ENCODE results near the gene EIF4G3. TPM values are rescaled to one million over a fixed set of nuclear protein-coding genes. Genes with fewer than 3 reads are reported as not detected.

Gene EIF4G3
- total RNA-seq, 1 experiment from 2014 or later, result 72.0 TPM

DNA sequence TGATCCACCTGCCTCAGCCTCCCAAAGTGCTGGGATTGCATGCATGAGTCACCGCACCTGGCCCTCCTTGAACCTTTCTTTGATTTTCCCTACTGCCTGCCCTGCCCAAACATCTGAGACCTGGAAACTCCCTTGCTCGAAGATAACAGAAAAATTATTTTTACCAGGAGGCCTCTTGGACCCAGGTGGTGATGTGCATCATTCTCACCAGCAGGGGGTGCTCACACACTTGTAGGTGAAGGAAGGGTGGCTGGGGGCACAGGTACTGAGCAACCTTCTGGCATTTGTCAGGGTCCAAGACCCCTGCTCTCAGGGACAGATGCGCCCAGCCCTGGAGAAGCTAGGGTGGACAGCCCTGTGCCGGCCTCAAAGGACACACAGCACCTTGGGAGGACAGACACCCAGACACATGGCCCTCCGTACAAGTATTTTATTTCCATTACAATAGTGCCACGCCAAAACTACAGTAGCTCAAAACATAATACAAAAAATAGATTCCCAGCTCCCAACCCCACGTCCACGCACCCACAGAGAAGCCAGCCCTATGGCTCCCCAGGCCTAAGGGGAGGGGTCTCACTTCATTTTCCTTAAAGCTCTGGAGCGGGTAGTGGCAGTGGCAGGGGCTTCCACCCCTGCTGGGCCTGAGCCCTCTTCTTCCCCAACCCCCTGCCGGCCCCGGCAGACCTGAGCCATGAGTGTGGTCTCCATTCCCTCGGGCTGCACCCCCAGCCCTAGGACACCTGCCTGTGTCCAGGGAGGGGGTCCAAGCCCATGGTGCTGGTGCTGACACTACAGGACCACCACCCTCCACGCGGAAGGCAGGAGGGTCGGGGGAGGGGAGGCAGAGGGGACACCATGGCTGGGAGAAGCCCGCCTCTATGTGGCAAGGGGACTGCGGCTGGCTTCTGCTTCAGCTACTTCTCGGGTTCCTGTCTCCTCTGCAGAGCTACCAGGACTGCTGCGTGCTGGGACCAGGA is 40.4 kb upstream of the EIF4G3 start:
- no CpG with 5 or more reads among the region's 19 CpGs for WGBS (ENCODE audit: extremely low coverage, insufficient read length, low lambda C conversion rate)
- Mint-ChIP-seq H3K36me3 (ENCODE audit: insufficient read depth in 1 of 3, low read depth in 3 of 3) (peaks cover 2 to 17% (median 17%) of the 10 kb centered on the region in 3 experiments), H3K9me3 (no peaks in the 10 kb centered on the region), H3K27me3 (ENCODE audit: low read depth) (peaks cover 2% of the 10 kb centered on the region; the same call in 1 of the 2 replicates), H3K4me1 (peaks cover 3 to 17% of the 10 kb centered on the region in 2 experiments), H3K27ac (no peak overlapping the region; a peak in 1 of 7 replicates), H3K4me3 (no peak overlapping the region)
- peak overlapping the region; percentile 51 for H3K18ac ChIP-seq (ENCODE audit: insufficient read length, low read depth, low read length)
- H2BK120ac ChIP-seq (ENCODE audit: low read depth, low read length, poor library complexity, severe bottlenecking), result no peak overlapping the region
- no peak overlapping the region for H2BK20ac ChIP-seq (ENCODE audit: low read depth, low read length, poor library complexity, severe bottlenecking)
- H3K27me3 ChIP-seq (ENCODE audit: insufficient read depth, low read length), result no peaks in the 10 kb centered on the region
- no peaks in the 10 kb centered on the region for H3K23me2 ChIP-seq (ENCODE audit: insufficient read length, low read depth, low read length, poor library complexity, severe bottlenecking)
- no peaks in the 10 kb centered on the region for H4K20me1 ChIP-seq (ENCODE audit: control insufficient read depth, insufficient read depth, insufficient read length)
- H3K27ac ChIP-seq (ENCODE audit: insufficient read length, low read depth, low read length), result no peak overlapping the region
- H2BK12ac ChIP-seq (ENCODE audit: insufficient read length, low read depth, low read length), result no peak overlapping the region
- H2AK5ac ChIP-seq (ENCODE audit: insufficient read length, low read length), result no peak overlapping the region
- no peaks in the 10 kb centered on the region for H3K9me3 ChIP-seq (ENCODE audit: control insufficient read depth, low read depth, low read length)
- no peak overlapping the region for H3K4ac ChIP-seq (ENCODE audit: low read depth, low read length)
- H4K91ac ChIP-seq (ENCODE audit: insufficient read length, low read depth, low read length), result no peak overlapping the region
- no peak overlapping the region for H4K5ac ChIP-seq (ENCODE audit: insufficient read length, low read depth, low read length)
- H3K23ac ChIP-seq (ENCODE audit: insufficient read length, low read depth, low read length), result no peak overlapping the region
- H3K79me1 ChIP-seq (ENCODE audit: insufficient read depth, low read depth, low read length, poor library complexity, severe bottlenecking), result no peaks in the 10 kb centered on the region
- H3T11ph ChIP-seq (ENCODE audit: low read length), result no peak overlapping the region
- H2BK15ac ChIP-seq (ENCODE audit: low read depth, low read length), result no peak overlapping the region
- no peaks in the 10 kb centered on the region for H3K79me2 ChIP-seq (ENCODE audit: insufficient read depth, low read length)
- no peak overlapping the region for H2AFZ ChIP-seq (ENCODE audit: low read length)
- no peak overlapping the region for H2BK5ac ChIP-seq (ENCODE audit: insufficient read length, low read length)
- H3K4me2 ChIP-seq (ENCODE audit: insufficient read depth, insufficient read length, low read length), result no peak overlapping the region
- no peak overlapping the region for H3K9ac ChIP-seq (ENCODE audit: extremely low read depth, insufficient read length, low read length)
- no peaks in the 10 kb centered on the region; the same call in 1 of the 2 replicates for H3K4me1 ChIP-seq (ENCODE audit: insufficient read depth, low read length)
- TF ChIP-seq, protein P1, sequence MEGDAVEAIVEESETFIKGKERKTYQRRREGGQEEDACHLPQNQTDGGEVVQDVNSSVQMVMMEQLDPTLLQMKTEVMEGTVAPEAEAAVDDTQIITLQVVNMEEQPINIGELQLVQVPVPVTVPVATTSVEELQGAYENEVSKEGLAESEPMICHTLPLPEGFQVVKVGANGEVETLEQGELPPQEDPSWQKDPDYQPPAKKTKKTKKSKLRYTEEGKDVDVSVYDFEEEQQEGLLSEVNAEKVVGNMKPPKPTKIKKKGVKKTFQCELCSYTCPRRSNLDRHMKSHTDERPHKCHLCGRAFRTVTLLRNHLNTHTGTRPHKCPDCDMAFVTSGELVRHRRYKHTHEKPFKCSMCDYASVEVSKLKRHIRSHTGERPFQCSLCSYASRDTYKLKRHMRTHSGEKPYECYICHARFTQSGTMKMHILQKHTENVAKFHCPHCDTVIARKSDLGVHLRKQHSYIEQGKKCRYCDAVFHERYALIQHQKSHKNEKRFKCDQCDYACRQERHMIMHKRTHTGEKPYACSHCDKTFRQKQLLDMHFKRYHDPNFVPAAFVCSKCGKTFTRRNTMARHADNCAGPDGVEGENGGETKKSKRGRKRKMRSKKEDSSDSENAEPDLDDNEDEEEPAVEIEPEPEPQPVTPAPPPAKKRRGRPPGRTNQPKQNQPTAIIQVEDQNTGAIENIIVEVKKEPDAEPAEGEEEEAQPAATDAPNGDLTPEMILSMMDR (conservative IDR thresholded peaks at IDR 0.05), result peak; percentile 83
- no peak overlapping the region for H4K8ac ChIP-seq (replicated peaks; ENCODE audit: insufficient read length, low read depth, low read length)
- peak; percentile 71 for DNase-seq
- no peak overlapping the region for H3K56ac ChIP-seq (ENCODE audit: insufficient read length, low read depth, low read length)
- peak overlapping the region; percentile 36; the same call in 1 of the 2 replicates for H3K14ac ChIP-seq (ENCODE audit: insufficient read depth, low read length)
